Measurements from ENCODE around the gene RAPGEF4.

DNA sequence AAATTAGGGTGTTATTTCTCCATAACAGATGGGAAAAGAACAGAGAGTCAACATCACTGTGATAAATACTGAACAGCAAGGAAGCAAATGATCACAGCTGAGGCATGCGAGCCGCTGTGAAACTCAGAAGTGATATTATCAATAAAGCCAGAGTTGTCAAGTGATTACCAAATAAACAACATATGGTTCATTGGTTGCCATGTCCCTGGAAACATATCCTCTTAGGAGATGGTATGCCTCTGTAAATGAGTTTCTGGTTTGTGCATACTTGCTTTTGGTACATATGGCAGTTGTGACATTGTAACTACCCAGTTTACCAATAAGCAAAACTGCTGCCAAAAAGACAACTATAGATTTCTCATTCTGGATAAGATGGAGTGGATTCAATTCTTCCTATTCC, 23.8 kb downstream of the RAPGEF4 start:
- TF ChIP-seq, protein P1, sequence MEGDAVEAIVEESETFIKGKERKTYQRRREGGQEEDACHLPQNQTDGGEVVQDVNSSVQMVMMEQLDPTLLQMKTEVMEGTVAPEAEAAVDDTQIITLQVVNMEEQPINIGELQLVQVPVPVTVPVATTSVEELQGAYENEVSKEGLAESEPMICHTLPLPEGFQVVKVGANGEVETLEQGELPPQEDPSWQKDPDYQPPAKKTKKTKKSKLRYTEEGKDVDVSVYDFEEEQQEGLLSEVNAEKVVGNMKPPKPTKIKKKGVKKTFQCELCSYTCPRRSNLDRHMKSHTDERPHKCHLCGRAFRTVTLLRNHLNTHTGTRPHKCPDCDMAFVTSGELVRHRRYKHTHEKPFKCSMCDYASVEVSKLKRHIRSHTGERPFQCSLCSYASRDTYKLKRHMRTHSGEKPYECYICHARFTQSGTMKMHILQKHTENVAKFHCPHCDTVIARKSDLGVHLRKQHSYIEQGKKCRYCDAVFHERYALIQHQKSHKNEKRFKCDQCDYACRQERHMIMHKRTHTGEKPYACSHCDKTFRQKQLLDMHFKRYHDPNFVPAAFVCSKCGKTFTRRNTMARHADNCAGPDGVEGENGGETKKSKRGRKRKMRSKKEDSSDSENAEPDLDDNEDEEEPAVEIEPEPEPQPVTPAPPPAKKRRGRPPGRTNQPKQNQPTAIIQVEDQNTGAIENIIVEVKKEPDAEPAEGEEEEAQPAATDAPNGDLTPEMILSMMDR (IDR thresholded peaks at IDR 0.05), result no peak
- no peak for TF ChIP-seq POLR2A (IDR thresholded peaks at IDR 0.05)

Data from Peyer's patch (tissue), 4 donors.